Measurements from ENCODE around the gene FDX1.
A peak's percentile ranks its signal among the peaks of the same experiment; 100 is the strongest.

Gene FDX1

DNA sequence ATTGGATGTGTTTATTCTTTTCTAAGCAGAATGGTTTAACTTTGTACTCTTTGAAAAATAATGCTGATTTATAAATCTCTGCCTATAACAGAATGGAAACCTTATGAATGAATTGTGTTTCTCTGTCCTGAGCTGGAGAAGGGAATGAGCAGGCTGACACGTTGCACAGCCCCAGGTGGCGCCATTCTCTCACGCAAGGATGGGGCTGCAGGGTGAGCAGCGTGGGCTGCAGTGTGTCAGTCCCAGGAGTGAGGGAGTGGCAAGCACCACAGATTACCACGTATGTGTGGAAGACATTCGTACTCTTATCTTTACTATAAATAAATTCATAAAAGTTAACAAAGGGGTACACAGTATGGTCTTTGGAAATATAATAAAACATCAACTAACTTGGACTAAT, 33.4 kb downstream of the FDX1 start:
- WGBS (ENCODE audit: extremely low coverage, insufficient coverage, insufficient read length), result no CpG with 5 or more reads among the region's 6 CpGs

DNA sequence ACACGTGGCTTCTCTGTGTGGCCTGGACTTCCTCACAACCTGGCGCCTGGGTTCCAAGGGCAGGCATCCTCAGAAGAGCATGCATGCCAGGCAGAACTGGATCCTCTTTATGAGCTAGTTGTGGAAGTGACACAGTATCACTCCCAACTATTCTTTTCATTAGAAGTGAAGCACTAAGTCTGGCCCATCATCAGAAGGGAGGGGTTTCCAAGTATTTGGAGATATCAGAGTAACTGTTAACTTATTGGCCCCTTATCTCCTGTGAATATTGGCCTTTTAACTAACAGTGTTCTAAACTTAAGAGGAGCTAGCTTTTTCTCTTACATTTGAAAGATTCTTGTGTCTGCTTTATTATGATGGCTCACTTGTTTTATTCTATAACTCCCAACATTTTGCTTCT, 35.5 kb downstream of the FDX1 start:
- H3K27ac ChIP-seq (ENCODE audit: low read depth, low read length), result no peak overlapping the region
- DNase-seq, result no peak
- H2BK5ac ChIP-seq (ENCODE audit: low read depth, low read length, poor library complexity), result no peak overlapping the region
- H4K12ac ChIP-seq (ENCODE audit: low read depth, low read length), result no peak overlapping the region
- H3K4me2 ChIP-seq (ENCODE audit: low read length), result no peak overlapping the region
- no peaks in the 10 kb centered on the region for H3K79me1 ChIP-seq (ENCODE audit: low read length)
- H3K14ac ChIP-seq (ENCODE audit: low read length), result no peak overlapping the region
- WGBS (ENCODE audit: extremely low coverage, insufficient coverage, insufficient read length), result no CpG with 5 or more reads among the region's 2 CpGs
- no peak overlapping the region for H4K91ac ChIP-seq (ENCODE audit: low read depth, low read length)
- peaks cover 0 to 7% of the 10 kb centered on the region in 2 experiments for H3K36me3 ChIP-seq (ENCODE audit: control insufficient read depth in 1 of 2, insufficient read depth in 2 of 2, low read length in 2 of 2)
- H3K18ac ChIP-seq (ENCODE audit: low read length), result no peak overlapping the region
- H3K4me1 ChIP-seq (ENCODE audit: control insufficient read depth in 1 of 2, insufficient read depth in 2 of 2, low read length in 2 of 2), result no peaks in the 10 kb centered on the region
- H2AFZ ChIP-seq (ENCODE audit: insufficient read depth, low read length, poor library complexity), result no peak overlapping the region
- H3K4me3 ChIP-seq (ENCODE audit: low read depth, low read length), result no peak overlapping the region
- H3K4ac ChIP-seq (ENCODE audit: low read depth, low read length), result no peak overlapping the region
- H4K8ac ChIP-seq (ENCODE audit: low read depth, low read length), result no peak overlapping the region
- H3K27me3 ChIP-seq (ENCODE audit: insufficient read depth, low read length), result no peaks in the 10 kb centered on the region
- no peak overlapping the region for H3K23ac ChIP-seq (ENCODE audit: low read length)
- H3K79me2 ChIP-seq (ENCODE audit: control insufficient read depth, insufficient read depth, low read length, poor library complexity), result no peaks in the 10 kb centered on the region
- no peak overlapping the region for H2AK5ac ChIP-seq (ENCODE audit: low read length)
- H3K9me3 ChIP-seq (ENCODE audit: insufficient read depth, low read depth, low read length), result no peaks in the 10 kb centered on the region
- H3K9ac ChIP-seq (ENCODE audit: low read length), result no peak overlapping the region
- H2BK12ac ChIP-seq (ENCODE audit: low read length), result no peak overlapping the region
- no peak overlapping the region for H2BK120ac ChIP-seq (ENCODE audit: insufficient read depth, low read length, poor library complexity)

More for the DNA sequence above, 33.4 kb downstream of the FDX1 start:
- no peak overlapping the region for H2BK5ac ChIP-seq (ENCODE audit: low read depth, low read length, poor library complexity)
- no peak overlapping the region for H3K23ac ChIP-seq (ENCODE audit: low read length)
- H3K18ac ChIP-seq (ENCODE audit: low read length), result no peak overlapping the region
- no peak overlapping the region for H3K4me2 ChIP-seq (ENCODE audit: low read length)
- no peak overlapping the region for H2AK5ac ChIP-seq (ENCODE audit: low read length)
- no peak overlapping the region for H2BK120ac ChIP-seq (ENCODE audit: insufficient read depth, low read length, poor library complexity)
- no peak overlapping the region for H2BK12ac ChIP-seq (ENCODE audit: low read length)
- no peaks in the 10 kb centered on the region for H3K4me1 ChIP-seq (ENCODE audit: control insufficient read depth in 1 of 2, insufficient read depth in 2 of 2, low read length in 2 of 2)
- H2AFZ ChIP-seq (ENCODE audit: insufficient read depth, low read length, poor library complexity), result no peak overlapping the region
- H4K12ac ChIP-seq (ENCODE audit: low read depth, low read length), result no peak overlapping the region
- DNase-seq, result peak in 1 of 2 donors; percentile 37
- peaks cover 0 to 15% of the 10 kb centered on the region in 2 experiments for H3K36me3 ChIP-seq (ENCODE audit: control insufficient read depth in 1 of 2, insufficient read depth in 2 of 2, low read length in 2 of 2)
- no peak overlapping the region for H3K4ac ChIP-seq (ENCODE audit: low read depth, low read length)
- H3K9ac ChIP-seq (ENCODE audit: low read length), result no peak overlapping the region
- H3K27ac ChIP-seq (ENCODE audit: low read depth, low read length), result no peak overlapping the region
- H4K8ac ChIP-seq (ENCODE audit: low read depth, low read length), result no peak overlapping the region
- no peaks in the 10 kb centered on the region for H3K79me2 ChIP-seq (ENCODE audit: control insufficient read depth, insufficient read depth, low read length, poor library complexity)
- no peaks in the 10 kb centered on the region for H3K79me1 ChIP-seq (ENCODE audit: low read length)
- no peak overlapping the region for H4K91ac ChIP-seq (ENCODE audit: low read depth, low read length)
- no peaks in the 10 kb centered on the region for H3K9me3 ChIP-seq (ENCODE audit: insufficient read depth, low read depth, low read length)
- no peak overlapping the region for H3K4me3 ChIP-seq (ENCODE audit: low read depth, low read length)
- no peaks in the 10 kb centered on the region for H3K27me3 ChIP-seq (ENCODE audit: insufficient read depth, low read length)
- H3K14ac ChIP-seq (ENCODE audit: low read length), result no peak overlapping the region

DNA sequence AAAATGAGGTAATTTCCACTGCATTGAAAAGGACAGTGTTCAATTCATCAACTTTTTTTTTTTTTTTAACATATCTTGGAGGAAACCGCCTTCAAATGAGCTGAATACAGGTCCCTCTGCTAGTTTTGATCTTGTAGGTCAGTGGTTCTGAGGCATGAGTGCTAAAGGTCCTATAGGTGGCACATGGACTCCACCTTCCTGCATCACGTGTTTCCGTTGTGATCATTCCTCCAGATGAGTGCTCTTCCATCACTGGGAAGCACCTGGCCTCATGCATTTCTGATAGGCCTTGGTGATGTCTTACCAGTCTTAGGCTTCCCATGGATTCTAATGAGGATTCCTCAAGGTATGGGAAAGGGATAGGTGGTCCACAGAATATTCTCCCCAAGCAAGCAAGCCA, 37.8 kb downstream of the FDX1 start:
- H2BK12ac ChIP-seq (ENCODE audit: low read length), result no peak overlapping the region
- H3K23ac ChIP-seq (ENCODE audit: low read length), result no peak overlapping the region
- no peaks in the 10 kb centered on the region for H3K79me2 ChIP-seq (ENCODE audit: control insufficient read depth, insufficient read depth, low read length, poor library complexity)
- no peak overlapping the region for H3K4me3 ChIP-seq (ENCODE audit: low read depth, low read length)
- no peak overlapping the region for H3K14ac ChIP-seq (ENCODE audit: low read length)
- no peak overlapping the region for H3K9ac ChIP-seq (ENCODE audit: low read length)
- no peak overlapping the region for H4K8ac ChIP-seq (ENCODE audit: low read depth, low read length)
- H3K4me1 ChIP-seq (ENCODE audit: control insufficient read depth in 1 of 2, insufficient read depth in 2 of 2, low read length in 2 of 2), result no peaks in the 10 kb centered on the region
- H3K79me1 ChIP-seq (ENCODE audit: low read length), result no peaks in the 10 kb centered on the region
- no peak overlapping the region for H3K18ac ChIP-seq (ENCODE audit: low read length)
- no peak overlapping the region for H2AFZ ChIP-seq (ENCODE audit: insufficient read depth, low read length, poor library complexity)
- no peak overlapping the region for H3K4me2 ChIP-seq (ENCODE audit: low read length)
- no peak overlapping the region for H2BK5ac ChIP-seq (ENCODE audit: low read depth, low read length, poor library complexity)
- H3K27me3 ChIP-seq (ENCODE audit: insufficient read depth, low read length), result no peaks in the 10 kb centered on the region
- no CpG with 5 or more reads among the region's 3 CpGs for WGBS (ENCODE audit: extremely low coverage, insufficient coverage, insufficient read length)
- no peak overlapping the region for H4K91ac ChIP-seq (ENCODE audit: low read depth, low read length)
- peaks cover 0 to 5% of the 10 kb centered on the region in 2 experiments for H3K36me3 ChIP-seq (ENCODE audit: control insufficient read depth in 1 of 2, insufficient read depth in 2 of 2, low read length in 2 of 2)
- no peak overlapping the region for H2BK120ac ChIP-seq (ENCODE audit: insufficient read depth, low read length, poor library complexity)
- H3K9me3 ChIP-seq (ENCODE audit: insufficient read depth, low read depth, low read length), result no peaks in the 10 kb centered on the region
- no peak overlapping the region for H3K27ac ChIP-seq (ENCODE audit: low read depth, low read length)
- no peak for DNase-seq
- no peak overlapping the region for H2AK5ac ChIP-seq (ENCODE audit: low read length)
- no peak overlapping the region for H3K4ac ChIP-seq (ENCODE audit: low read depth, low read length)
- no peak overlapping the region for H4K12ac ChIP-seq (ENCODE audit: low read depth, low read length)

DNA sequence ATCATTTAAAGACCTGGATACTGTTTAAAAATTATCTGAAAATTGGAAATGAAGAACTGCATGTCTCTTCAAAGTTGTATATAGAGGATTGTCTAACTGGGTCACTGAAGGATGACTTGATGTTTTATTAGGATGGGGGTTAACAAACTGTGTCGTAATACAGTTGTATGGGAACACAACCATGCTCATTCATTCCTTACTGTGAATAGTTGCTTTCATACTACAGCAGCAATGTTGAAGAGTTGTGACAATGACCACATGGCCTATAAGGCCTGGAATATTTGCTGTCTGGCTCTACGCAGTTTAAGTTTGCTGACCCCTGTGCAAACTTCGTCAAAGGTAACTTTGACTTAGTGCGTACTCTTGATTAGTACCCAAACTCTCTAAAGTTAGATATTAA, 38.4 kb downstream of the FDX1 start:
- Histone ChIP-seq H3K4me3 (ENCODE audit: low read depth, low read length) (no peak overlapping the region), H3K27ac (ENCODE audit: low read depth, low read length) (no peak overlapping the region), H3K79me1 (ENCODE audit: low read length) (no peaks in the 10 kb centered on the region), H4K12ac (ENCODE audit: low read depth, low read length) (no peak overlapping the region), H3K4me2 (ENCODE audit: low read length) (no peak overlapping the region), H3K9me3 (ENCODE audit: insufficient read depth, low read depth, low read length) (no peaks in the 10 kb centered on the region), H3K27me3 (ENCODE audit: insufficient read depth, low read length) (no peaks in the 10 kb centered on the region), H3K18ac (ENCODE audit: low read length) (no peak overlapping the region), H3K14ac (ENCODE audit: low read length) (no peak overlapping the region), H2AFZ (ENCODE audit: insufficient read depth, low read length, poor library complexity) (no peak overlapping the region), H3K4ac (ENCODE audit: low read depth, low read length) (no peak overlapping the region), H3K23ac (ENCODE audit: low read length) (no peak overlapping the region), H4K91ac (ENCODE audit: low read depth, low read length) (no peak overlapping the region), H2BK120ac (ENCODE audit: insufficient read depth, low read length, poor library complexity) (no peak overlapping the region), H2AK5ac (ENCODE audit: low read length) (no peak overlapping the region), H3K79me2 (ENCODE audit: control insufficient read depth, insufficient read depth, low read length, poor library complexity) (no peaks in the 10 kb centered on the region), H4K8ac (ENCODE audit: low read depth, low read length) (no peak overlapping the region), H2BK5ac (ENCODE audit: low read depth, low read length, poor library complexity) (no peak overlapping the region), H3K9ac (ENCODE audit: low read length) (no peak overlapping the region), H3K4me1 (ENCODE audit: control insufficient read depth in 1 of 2, insufficient read depth in 2 of 2, low read length in 2 of 2) (no peaks in the 10 kb centered on the region), H2BK12ac (ENCODE audit: low read length) (no peak overlapping the region), H3K36me3 (ENCODE audit: control insufficient read depth in 1 of 2, insufficient read depth in 2 of 2, low read length in 2 of 2) (peaks cover 0 to 5% of the 10 kb centered on the region in 2 experiments)
- WGBS (ENCODE audit: extremely low coverage, insufficient coverage, insufficient read length), result no CpG with 5 or more reads among the region's 4 CpGs
- DNase-seq, result no peak
